SK-N-SH (cell line): ENCODE results near the gene SAMD4B. TPM values are rescaled to one million over a fixed set of nuclear protein-coding genes. Genes with fewer than 3 reads are reported as not detected.

Experiments
- CTCF ChIA-PET: fragments of 300-600, 350-600 bp; formaldehyde crosslinking; extraction: SDS; loops from one replicate; lab custom pipeline; 2021; lab: Yijun Ruan, JAX
- POLR2A ChIA-PET: fragments of 350-600 bp; sonication (Branson Sonifier 250); formaldehyde crosslinking; extraction: SDS; loops from one replicate; lab custom pipeline; 2020; ENCODE audit warnings: antibody characterized with exemption, inconsistent platforms; lab: Yijun Ruan, JAX
- DNase-seq: peaks from one replicate; pipeline ENCODE4 v3.0.0; 2012
- H2AFZ ChIP-seq: fragments of 200-600 bp; sonication (generic); 2 replicates; pipeline ENCODE4 v1.8.1; 2016; ENCODE audit warnings: antibody characterized with exemption, mild to moderate bottlenecking, low read depth
- H3F3A ChIP-seq: fragments of 200-600 bp; sonication (generic); replicated peaks from 2 replicates; pipeline ENCODE3; 2016; ENCODE audit warnings: antibody characterized with exemption, mild to moderate bottlenecking; ENCODE audit not compliant: insufficient read depth
- H3K27ac ChIP-seq, 2 experiments: fragments of 200-500 bp in 1 of 2; fragments of 200-600 bp in 1 of 2; sonication (Bioruptor generic) in 1 of 2; sonication (generic), shearing (Covaris generic) in 1 of 2; 2 replicates each; pipeline versions ENCODE4 v1.5.1 to v1.6.1; 2014 to 2016; ENCODE audit warnings: low read depth in 2 of 2, inconsistent platforms in 1 of 2, low read length in 1 of 2, mild to moderate bottlenecking in 1 of 2, mixed read lengths in 1 of 2
- H3K27me3 ChIP-seq: fragments of 200-600 bp; sonication (generic), shearing (Covaris generic); 2 replicates; pipeline ENCODE4 v1.6.1; 2016; ENCODE audit warnings: mixed run types; ENCODE audit not compliant: insufficient read depth
- H3K36me3 ChIP-seq, 2 experiments: fragments of 200-500 bp in 1 of 2; fragments of 200-600 bp in 1 of 2; sonication (Bioruptor generic) in 1 of 2; sonication (generic) in 1 of 2; replicated peaks in 1 of 2; 2 replicates each; pipeline versions ENCODE3 to v1.5.1; 2014 to 2016; ENCODE audit warnings: low read length in 1 of 2, mild to moderate bottlenecking in 1 of 2; ENCODE audit not compliant: insufficient read depth in 2 of 2, control insufficient read depth in 1 of 2
- H3K4me1 ChIP-seq, 2 experiments: fragments of 200-500 bp in 1 of 2; fragments of 200-600 bp in 1 of 2; sonication (Bioruptor generic) in 1 of 2; sonication (generic), shearing (Covaris generic) in 1 of 2; 2 replicates each; pipeline versions ENCODE4 v1.5.1 to v1.6.1; 2014 to 2016; ENCODE audit warnings: low read depth in 1 of 2, low read length in 1 of 2, mixed run types in 1 of 2; ENCODE audit not compliant: insufficient read depth in 2 of 2, control insufficient read depth in 1 of 2
- H3K4me2 ChIP-seq: fragments of 200-600 bp; sonication (generic), shearing (Covaris generic); 2 replicates; pipeline ENCODE4 v1.6.1; 2017; ENCODE audit warnings: mixed run types
- H3K4me3 ChIP-seq, 2 experiments: fragments of 200-500 bp in 1 of 2; fragments of 200-600 bp in 1 of 2; sonication (Bioruptor generic) in 1 of 2; sonication (generic), shearing (Covaris generic) in 1 of 2; 2 replicates each; pipeline versions ENCODE4 v1.5.1 to v1.8.1; 2014 to 2016; ENCODE audit warnings: low read depth in 2 of 2, inconsistent platforms in 1 of 2, low read length in 1 of 2, mild to moderate bottlenecking in 1 of 2, mixed read lengths in 1 of 2, moderate library complexity in 1 of 2
- H3K79me2 ChIP-seq: fragments of 200-600 bp; sonication (generic); 2 replicates; pipeline ENCODE4 v1.8.1; 2017; ENCODE audit warnings: mild to moderate bottlenecking; ENCODE audit not compliant: insufficient read depth
- H3K9ac ChIP-seq: fragments of 200-600 bp; sonication (generic); 2 replicates; pipeline ENCODE4 v1.6.1; 2017; ENCODE audit warnings: mixed run types
- H3K9me2 ChIP-seq: fragments of 200-600 bp; sonication (generic); 2 replicates; pipeline ENCODE4 v1.6.1; 2017; ENCODE audit warnings: mixed run types
- H3K9me3 ChIP-seq: fragments of 200-600 bp; sonication (generic); 2 replicates; pipeline ENCODE4 v1.6.1; 2017; ENCODE audit warnings: mixed run types, mild to moderate bottlenecking, moderate library complexity
- H4K20me1 ChIP-seq: fragments of 200-600 bp; sonication (generic); 2 replicates; pipeline ENCODE4 v1.6.1; 2017; ENCODE audit warnings: mild to moderate bottlenecking, mixed run types; ENCODE audit not compliant: insufficient read depth
- CHD2 ChIP-seq: fragments of 150-350 bp; IDR thresholded peaks from 2 replicates; pipeline ENCODE4 v1.6.1; 2018; ENCODE audit warnings: low read length; ENCODE audit not compliant: partially characterized antibody
- ELF1 ChIP-seq: IDR thresholded peaks from 2 replicates; pipeline ENCODE4 v1.4.0; 2012
- FOSL2 ChIP-seq: IDR thresholded peaks from 2 replicates; pipeline ENCODE4 v1.4.0; 2012; ENCODE audit warnings: low read depth, mild to moderate bottlenecking, moderate library complexity, borderline replicate concordance
- GATA2 ChIP-seq: sonication (generic); formaldehyde crosslinking; IDR thresholded peaks from 2 replicates; pipeline ENCODE4 v1.5.0; 2020; ENCODE audit warnings: mild to moderate bottlenecking, missing genetic modification reagents
- NRF1 ChIP-seq: IDR thresholded peaks from 2 replicates; pipeline ENCODE4 v1.6.1; 2012; ENCODE audit warnings: low read depth, mild to moderate bottlenecking, low read length
- PBX3 ChIP-seq: IDR thresholded peaks from 2 replicates; pipeline ENCODE4; 2012
- RFX5 ChIP-seq: IDR thresholded peaks from 2 replicates; pipeline ENCODE4 v1.6.1; 2012; ENCODE audit warnings: mild to moderate bottlenecking, improper control_type of control experiment, low read length
- RXRA ChIP-seq: IDR thresholded peaks from 2 replicates; pipeline ENCODE4 v1.4.0; 2012; ENCODE audit warnings: low read depth, mild to moderate bottlenecking, borderline replicate concordance
- SIN3A ChIP-seq: IDR thresholded peaks from 2 replicates; pipeline ENCODE4 v1.6.1; 2012; ENCODE audit warnings: low read depth, mild to moderate bottlenecking, low read length, moderate library complexity, borderline replicate concordance
- SMC3 ChIP-seq: IDR thresholded peaks from 2 replicates; pipeline ENCODE4 v1.6.1; 2012; ENCODE audit warnings: low read depth, low read length, improper control_type of control experiment
- TAF1 ChIP-seq: IDR thresholded peaks from 2 replicates; pipeline ENCODE4 v1.6.1; 2012; ENCODE audit warnings: low read depth, mild to moderate bottlenecking, low read length, moderate library complexity, borderline replicate concordance
- TEAD4 ChIP-seq: IDR thresholded peaks from 2 replicates; pipeline ENCODE4 v1.4.0; 2012; ENCODE audit warnings: mild to moderate bottlenecking, borderline replicate concordance; ENCODE audit not compliant: insufficient read depth
- USF2 ChIP-seq: fragments of 150-350 bp; IDR thresholded peaks from 2 replicates; pipeline ENCODE4 v1.6.1; 2017; ENCODE audit warnings: antibody characterized with exemption, low read length, low read depth, borderline replicate concordance
- WGBS: methylation state at CpG from one replicate; pipeline ENCODE4 v1.1.6; 2017; ENCODE audit warnings: low lambda C conversion rate; 5-methylcytosine and 5-hydroxymethylcytosine counted together
- polyA plus RNA-seq, 3 experiments: library from polyadenylated mRNA; depleted of rRNA; stranded (reverse); fragments of >200 nt; gene quantifications; 2 replicates each; pipeline ENCODE4 v1.2.3, GENCODE V29; 2012
- TF ChIP-seq, protein P1 (sequence below): IDR thresholded peaks from 2 replicates; pipeline ENCODE4 v1.6.1; 2012; ENCODE audit warnings: mild to moderate bottlenecking, low read depth, low read length, moderate library complexity
- TF ChIP-seq, protein P2 (sequence below): IDR thresholded peaks from 2 replicates; pipeline ENCODE4 v1.4.0; 2012; ENCODE audit warnings: low read depth, borderline replicate concordance
- TF ChIP-seq, protein P3 (sequence below): IDR thresholded peaks from 2 replicates; pipeline ENCODE4 v1.4.0; 2012; ENCODE audit warnings: low read depth

The SAMD4B gene
- polyA plus RNA-seq, 1 of the 3 experiments (the other 2 are of a cell fraction) = 83.0 TPM

DNA sequence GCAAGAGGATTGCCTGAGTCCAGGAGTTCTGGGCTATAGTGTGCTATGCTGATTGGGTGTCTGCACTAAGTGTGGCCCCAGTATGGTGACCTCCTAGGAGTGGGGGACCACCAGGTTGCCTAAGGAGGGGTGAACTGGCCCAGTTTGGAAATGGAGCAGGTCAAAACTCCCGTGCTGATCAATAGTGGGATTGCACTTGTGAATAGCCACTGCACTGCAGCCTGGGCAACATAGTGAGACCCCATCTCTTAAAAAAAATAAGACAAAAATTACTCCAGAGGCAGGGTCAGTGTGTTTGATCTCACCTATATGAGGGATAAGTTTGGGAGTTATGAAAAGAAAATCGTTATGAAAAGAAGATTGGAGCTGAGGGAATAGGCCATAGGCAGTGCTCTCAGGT, 27.0 kb downstream of the SAMD4B start:
- Histone ChIP-seq H3K79me2 (0 out of 2 replicates have a peak, but pooled peaks cover 3% of the 10 kb centered on the region), H3K4me1 (peaks cover 7 to 15% of the 10 kb centered on the region in 2 experiments; a peak in 2 of 4 replicates), H3K9me3 (no peaks in the 10 kb centered on the region), H3K27ac (no peak overlapping the region), H4K20me1 (no peaks in the 10 kb centered on the region), H3K9ac (no peak overlapping the region), H3F3A (peaks cover 10% of the 10 kb centered on the region), H3K36me3 (peaks cover 17 to 37% of the 10 kb centered on the region in 2 experiments), H2AFZ (no peak overlapping the region), H3K4me2 (no peak overlapping the region), H3K27me3 (no peaks in the 10 kb centered on the region), H3K9me2 (no peaks in the 10 kb centered on the region), H3K4me3 (no peak overlapping the region)
- no peak for DNase-seq
- 82% methylated on average over 2 of the region's 2 CpGs for WGBS
- no peak for TF ChIP-seq SIN3A
- TF ChIP-seq, protein P1, sequence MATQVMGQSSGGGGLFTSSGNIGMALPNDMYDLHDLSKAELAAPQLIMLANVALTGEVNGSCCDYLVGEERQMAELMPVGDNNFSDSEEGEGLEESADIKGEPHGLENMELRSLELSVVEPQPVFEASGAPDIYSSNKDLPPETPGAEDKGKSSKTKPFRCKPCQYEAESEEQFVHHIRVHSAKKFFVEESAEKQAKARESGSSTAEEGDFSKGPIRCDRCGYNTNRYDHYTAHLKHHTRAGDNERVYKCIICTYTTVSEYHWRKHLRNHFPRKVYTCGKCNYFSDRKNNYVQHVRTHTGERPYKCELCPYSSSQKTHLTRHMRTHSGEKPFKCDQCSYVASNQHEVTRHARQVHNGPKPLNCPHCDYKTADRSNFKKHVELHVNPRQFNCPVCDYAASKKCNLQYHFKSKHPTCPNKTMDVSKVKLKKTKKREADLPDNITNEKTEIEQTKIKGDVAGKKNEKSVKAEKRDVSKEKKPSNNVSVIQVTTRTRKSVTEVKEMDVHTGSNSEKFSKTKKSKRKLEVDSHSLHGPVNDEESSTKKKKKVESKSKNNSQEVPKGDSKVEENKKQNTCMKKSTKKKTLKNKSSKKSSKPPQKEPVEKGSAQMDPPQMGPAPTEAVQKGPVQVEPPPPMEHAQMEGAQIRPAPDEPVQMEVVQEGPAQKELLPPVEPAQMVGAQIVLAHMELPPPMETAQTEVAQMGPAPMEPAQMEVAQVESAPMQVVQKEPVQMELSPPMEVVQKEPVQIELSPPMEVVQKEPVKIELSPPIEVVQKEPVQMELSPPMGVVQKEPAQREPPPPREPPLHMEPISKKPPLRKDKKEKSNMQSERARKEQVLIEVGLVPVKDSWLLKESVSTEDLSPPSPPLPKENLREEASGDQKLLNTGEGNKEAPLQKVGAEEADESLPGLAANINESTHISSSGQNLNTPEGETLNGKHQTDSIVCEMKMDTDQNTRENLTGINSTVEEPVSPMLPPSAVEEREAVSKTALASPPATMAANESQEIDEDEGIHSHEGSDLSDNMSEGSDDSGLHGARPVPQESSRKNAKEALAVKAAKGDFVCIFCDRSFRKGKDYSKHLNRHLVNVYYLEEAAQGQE = no peak
- TF ChIP-seq GATA2 (CRISPR knock-in tag) = no peak
- TF ChIP-seq RXRA = no peak
- TF ChIP-seq, protein P2, sequence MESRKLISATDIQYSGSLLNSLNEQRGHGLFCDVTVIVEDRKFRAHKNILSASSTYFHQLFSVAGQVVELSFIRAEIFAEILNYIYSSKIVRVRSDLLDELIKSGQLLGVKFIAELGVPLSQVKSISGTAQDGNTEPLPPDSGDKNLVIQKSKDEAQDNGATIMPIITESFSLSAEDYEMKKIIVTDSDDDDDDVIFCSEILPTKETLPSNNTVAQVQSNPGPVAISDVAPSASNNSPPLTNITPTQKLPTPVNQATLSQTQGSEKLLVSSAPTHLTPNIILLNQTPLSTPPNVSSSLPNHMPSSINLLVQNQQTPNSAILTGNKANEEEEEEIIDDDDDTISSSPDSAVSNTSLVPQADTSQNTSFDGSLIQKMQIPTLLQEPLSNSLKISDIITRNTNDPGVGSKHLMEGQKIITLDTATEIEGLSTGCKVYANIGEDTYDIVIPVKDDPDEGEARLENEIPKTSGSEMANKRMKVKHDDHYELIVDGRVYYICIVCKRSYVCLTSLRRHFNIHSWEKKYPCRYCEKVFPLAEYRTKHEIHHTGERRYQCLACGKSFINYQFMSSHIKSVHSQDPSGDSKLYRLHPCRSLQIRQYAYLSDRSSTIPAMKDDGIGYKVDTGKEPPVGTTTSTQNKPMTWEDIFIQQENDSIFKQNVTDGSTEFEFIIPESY = no peak
- no peak for TF ChIP-seq FOSL2
- no peak for TF ChIP-seq SMC3
- no peak for TF ChIP-seq CHD2
- TF ChIP-seq ELF1 = no peak
- no peak for TF ChIP-seq NRF1
- TF ChIP-seq TAF1 = no peak
- no peak for TF ChIP-seq USF2
- TF ChIP-seq RFX5 = no peak
- TF ChIP-seq, protein P3, sequence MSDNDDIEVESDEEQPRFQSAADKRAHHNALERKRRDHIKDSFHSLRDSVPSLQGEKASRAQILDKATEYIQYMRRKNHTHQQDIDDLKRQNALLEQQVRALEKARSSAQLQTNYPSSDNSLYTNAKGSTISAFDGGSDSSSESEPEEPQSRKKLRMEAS = no peak
- TF ChIP-seq PBX3 = no peak
- TF ChIP-seq TEAD4 = no peak
- CTCF ChIA-PET = interaction anchor here (0.6 to 1.6 kb wide), 4 partner anchors 12 to 439 kb away, joined by 3 read pairs; partner anchors contain the start of genes MRPS12 and SARS2
- POLR2A ChIA-PET = no interaction called here
